ENCODE data around the gene CCDC148. TPM values are rescaled to one million over a fixed set of nuclear protein-coding genes. Genes with fewer than 3 reads are reported as not detected.

CCDC148 gene
- total and polyA plus RNA-seq, 10 of the 15 experiments (the other 5 are each of a cell fraction or from before 2014, with no cell fraction given), result 0.07 to 0.30 (median 0.18) TPM; not detected in 7

- ChIA-PET CTCF (no interaction called here), SMC1A (ENCODE audit: uncharacterized antibody, unreplicated experiment) (no interaction called here), POLR2A (no interaction called here), RAD21 (ENCODE audit: unreplicated experiment) (no interaction called here)
- in situ Hi-C loops (cut with MboI) (no loop called here), intact Hi-C loops (cut with micrococcal nuclease; ENCODE audit: unreplicated experiment) (no loop called here)
- no peaks in the 10 kb centered on the region for H3K36me3 ChIP-seq (ENCODE audit: control insufficient read depth in 2 of 2, insufficient read depth in 2 of 2, low read length in 1 of 2)
- no peaks in the 10 kb centered on the region for H3K79me2 ChIP-seq (ENCODE audit: control insufficient read depth, insufficient read depth, low read length)
- TF ChIP-seq ZNF217 (IDR thresholded peaks at IDR 0.05), result no peak
- ATAC-seq (no peak), FAIRE-seq (no peak), DNase-seq (ENCODE audit: low read depth, low spot score) (no peak)
- no peaks in the 10 kb centered on the region for H3K27me3 ChIP-seq (replicated peaks in 1 of 2; ENCODE audit: control insufficient read depth in 2 of 2, insufficient read depth in 2 of 2, low read length in 1 of 2)
- H3K27ac ChIP-seq (ENCODE audit: control insufficient read depth, insufficient read depth), result no peak overlapping the region
- WGBS (ENCODE audit: insufficient coverage, insufficient replicate concordance, low lambda C conversion rate, missing lambda C conversion rate), result 61% methylated on average over 3 of the region's 3 CpGs
- no peaks in the 10 kb centered on the region for H4K20me1 ChIP-seq (ENCODE audit: control insufficient read depth, insufficient read depth)
- no peak overlapping the region for H3K9ac ChIP-seq (ENCODE audit: control insufficient read depth, insufficient read depth, low read length)
- no peak overlapping the region for H2AFZ ChIP-seq (ENCODE audit: control insufficient read depth, low read depth, low read length)
- H3K4me2 ChIP-seq (ENCODE audit: control insufficient read depth, insufficient read depth), result no peak overlapping the region
- H3K4me1 ChIP-seq (ENCODE audit: control insufficient read depth, insufficient read depth, low read length), result no peaks in the 10 kb centered on the region
- no peaks in the 10 kb centered on the region for H3K9me3 ChIP-seq (replicated peaks; ENCODE audit: control insufficient read depth, insufficient read depth, low read length)
- no peak overlapping the region for H3K4me3 ChIP-seq
- no TSS peak for BruUV-seq (replicated peaks)
Measured at GRCh38 chr2:158321264-158321663, 135.3 kb downstream of the CCDC148 start.

GRCh38 chr2:158319269-158319668, 137.3 kb downstream of the CCDC148 start:
- DNase-seq (ENCODE audit: low read depth, low spot score) (no peak), ATAC-seq (no peak), FAIRE-seq (no peak)
- no peaks in the 10 kb centered on the region for H4K20me1 ChIP-seq (ENCODE audit: control insufficient read depth, insufficient read depth)
- ChIA-PET CTCF (no interaction called here), RAD21 (ENCODE audit: unreplicated experiment) (no interaction called here), POLR2A (no interaction called here), SMC1A (ENCODE audit: uncharacterized antibody, unreplicated experiment) (no interaction called here)
- WGBS (ENCODE audit: insufficient coverage, insufficient replicate concordance, low lambda C conversion rate, missing lambda C conversion rate), result 0% methylated on average over 1 of the region's 1 CpG
- no peak overlapping the region for H3K4me3 ChIP-seq
- BruUV-seq (replicated peaks), result no TSS peak
- H3K4me2 ChIP-seq (ENCODE audit: control insufficient read depth, insufficient read depth), result no peak overlapping the region
- intact Hi-C loops (cut with micrococcal nuclease; ENCODE audit: unreplicated experiment), result no loop called here
- H3K27ac ChIP-seq (ENCODE audit: control insufficient read depth, insufficient read depth), result no peak overlapping the region
- no peaks in the 10 kb centered on the region for H3K27me3 ChIP-seq (replicated peaks in 1 of 2; ENCODE audit: control insufficient read depth in 2 of 2, insufficient read depth in 2 of 2, low read length in 1 of 2)
- no peaks in the 10 kb centered on the region for H3K79me2 ChIP-seq (ENCODE audit: control insufficient read depth, insufficient read depth, low read length)
- H3K36me3 ChIP-seq (ENCODE audit: control insufficient read depth in 2 of 2, insufficient read depth in 2 of 2, low read length in 1 of 2), result no peaks in the 10 kb centered on the region
- no peak overlapping the region for H2AFZ ChIP-seq (ENCODE audit: control insufficient read depth, low read depth, low read length)
- no peak overlapping the region for H3K9ac ChIP-seq (ENCODE audit: control insufficient read depth, insufficient read depth, low read length)
- no peaks in the 10 kb centered on the region for H3K9me3 ChIP-seq (replicated peaks; ENCODE audit: control insufficient read depth, insufficient read depth, low read length)
- TF ChIP-seq RBBP5 (conservative IDR thresholded peaks at IDR 0.05) (no peak), ZNF592 (IDR thresholded peaks at IDR 0.05) (no peak), IRF5 (IDR thresholded peaks at IDR 0.05; ENCODE audit: borderline replicate concordance) (no peak), ZZZ3 (IDR thresholded peaks at IDR 0.05; ENCODE audit: control insufficient read depth, insufficient read length, low read depth) (no peak), STAT3 (IDR thresholded peaks at IDR 0.05; ENCODE audit: low read depth, low read length) (no peak), BHLHE40 (IDR thresholded peaks at IDR 0.05; ENCODE audit: borderline replicate concordance in 1 of 2, low read depth in 2 of 2, low read length in 1 of 2) (no peak), ETV6 (conservative IDR thresholded peaks at IDR 0.05 in 1 of 2, IDR thresholded peaks at IDR 0.05 in 1 of 2; ENCODE audit: borderline replicate concordance in 1 of 2, low read depth in 1 of 2) (no peak), TBL1XR1 (IDR thresholded peaks at IDR 0.05; ENCODE audit: low read depth, low read length) (no peak)
- in situ Hi-C loops (cut with MboI), result no loop called here
- no peaks in the 10 kb centered on the region for H3K4me1 ChIP-seq (ENCODE audit: control insufficient read depth, insufficient read depth, low read length)
